ENCODE data around the gene ASPHD2.

- TF ChIP-seq CTCF (IDR thresholded peaks at IDR 0.05; ENCODE audit: low read length), result no peak
- TF ChIP-seq EZH2 (IDR thresholded peaks at IDR 0.05; ENCODE audit: borderline replicate concordance, low read length), result no peak
These were observed 28.7 kb downstream of the ASPHD2 start for GRCh38 chr22:26457661-26458272.

All from OCI-LY1 (cell line).